GM19438 (cell line): ENCODE measurements around the gene HSP90B1.

Source experiments
- ATAC-seq: cut with Tn5 transposase; IDR thresholded peaks from one replicate; pipeline ENCODE4 v1.9.1; 2021; ENCODE audit warnings: low read depth; ENCODE audit not compliant: unreplicated experiment

HSP90B1 gene

GRCh38 chr12:103969391-103969790, 39.2 kb downstream of the HSP90B1 start:
- ATAC-seq, result no peak

- no peak for ATAC-seq
Observed at GRCh38 chr12:103973909-103974308, 43.7 kb downstream of the HSP90B1 start.

GRCh38 chr12:103975368-103975767, 45.2 kb downstream of the HSP90B1 start:
- ATAC-seq, result no peak

- ATAC-seq, result no peak
Observed at GRCh38 chr12:103978384-103978982, 48.3 kb downstream of the HSP90B1 start.

GRCh38 chr12:103986829-103987228, 56.6 kb downstream of the HSP90B1 start:
- ATAC-seq, result no peak

GRCh38 chr12:103994235-103994634, 64.0 kb downstream of the HSP90B1 start:
- ATAC-seq, result no peak

- ATAC-seq, result no peak
Observed at GRCh38 chr12:103996595-103996994, 66.4 kb downstream of the HSP90B1 start.

- no peak for ATAC-seq
Observed at GRCh38 chr12:103997286-103997900, 67.2 kb downstream of the HSP90B1 start.
